ENCODE data around the gene LY6G5C. TPM values are rescaled to one million over a fixed set of nuclear protein-coding genes. Genes with fewer than 3 reads are reported as not detected.

The LY6G5C gene
- total RNA-seq, 1 donor from 2014 or later, result 3.9 TPM

DNA sequence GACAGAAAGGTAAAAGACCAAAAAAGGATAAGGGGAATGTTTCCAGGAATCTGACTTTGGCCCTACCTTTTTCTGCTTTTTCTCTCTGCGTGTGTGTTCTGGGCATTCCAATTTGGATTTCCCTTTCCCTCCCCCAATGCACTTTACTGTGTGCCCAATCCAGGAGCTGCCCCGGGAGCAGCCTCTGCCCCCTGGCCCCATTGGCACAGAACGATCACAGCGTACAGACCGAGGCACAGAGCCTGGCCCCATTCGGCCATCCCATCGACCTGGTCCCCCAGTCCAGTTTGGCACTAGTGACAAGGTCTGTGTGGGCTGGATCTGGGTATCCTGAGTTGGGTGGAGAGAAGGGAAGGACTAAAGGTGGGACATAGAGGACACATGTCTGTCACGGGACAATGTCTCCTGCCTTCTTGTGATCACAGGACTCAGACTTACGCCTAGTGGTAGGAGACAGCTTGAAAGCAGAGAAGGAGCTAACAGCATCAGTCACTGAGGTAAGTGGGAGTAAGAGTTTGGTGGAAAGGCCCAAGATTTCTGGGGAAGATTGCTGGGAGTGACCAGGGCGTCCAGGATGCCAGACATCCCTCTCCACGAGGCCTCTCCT is 45.8 kb downstream of the LY6G5C start:
- H3K9me3 Mint-ChIP-seq (ENCODE audit: unreplicated experiment), result no peaks in the 10 kb centered on the region
- Histone ChIP-seq H3K9ac (ENCODE audit: low read length) (no peak overlapping the region), H3K4me1 (ENCODE audit: insufficient read depth, low read length) (peaks cover 11% of the 10 kb centered on the region), H3K4me3 (ENCODE audit: insufficient read depth, low read depth, low read length) (no peak overlapping the region), H3K36me3 (ENCODE audit: insufficient read depth, low read length) (peaks cover 49% of the 10 kb centered on the region), H2AFZ (ENCODE audit: low read depth, low read length) (no peak overlapping the region), H4K20me1 (ENCODE audit: insufficient read depth, low read length) (peaks cover 92% of the 10 kb centered on the region), H3K4me2 (ENCODE audit: low read length) (no peak overlapping the region), H3K9me3 (ENCODE audit: insufficient read depth, low read depth, low read length) (no peaks in the 10 kb centered on the region), H3K79me2 (ENCODE audit: insufficient read depth, low read length) (peaks cover 28% of the 10 kb centered on the region), H3K27ac (ENCODE audit: low read depth, low read length) (no peak overlapping the region), H3K27me3 (ENCODE audit: insufficient read depth, low read length) (no peaks in the 10 kb centered on the region)
- peaks cover 36% of the 10 kb centered on the region for H3K36me3 Mint-ChIP-seq (ENCODE audit: low read depth, unreplicated experiment)
- no peak for DNase-seq (ENCODE audit: low read depth)
- peaks cover 3% of the 10 kb centered on the region for H3K4me1 Mint-ChIP-seq (ENCODE audit: low read depth, unreplicated experiment)
- H3K27ac Mint-ChIP-seq (ENCODE audit: unreplicated experiment), result peak overlapping the region; percentile 80
- H3K4me3 Mint-ChIP-seq (ENCODE audit: unreplicated experiment), result no peak overlapping the region
- TF ChIP-seq EZH2 (IDR thresholded peaks at IDR 0.05; ENCODE audit: insufficient read depth, low read length), result no peak
- TF ChIP-seq, protein P1, sequence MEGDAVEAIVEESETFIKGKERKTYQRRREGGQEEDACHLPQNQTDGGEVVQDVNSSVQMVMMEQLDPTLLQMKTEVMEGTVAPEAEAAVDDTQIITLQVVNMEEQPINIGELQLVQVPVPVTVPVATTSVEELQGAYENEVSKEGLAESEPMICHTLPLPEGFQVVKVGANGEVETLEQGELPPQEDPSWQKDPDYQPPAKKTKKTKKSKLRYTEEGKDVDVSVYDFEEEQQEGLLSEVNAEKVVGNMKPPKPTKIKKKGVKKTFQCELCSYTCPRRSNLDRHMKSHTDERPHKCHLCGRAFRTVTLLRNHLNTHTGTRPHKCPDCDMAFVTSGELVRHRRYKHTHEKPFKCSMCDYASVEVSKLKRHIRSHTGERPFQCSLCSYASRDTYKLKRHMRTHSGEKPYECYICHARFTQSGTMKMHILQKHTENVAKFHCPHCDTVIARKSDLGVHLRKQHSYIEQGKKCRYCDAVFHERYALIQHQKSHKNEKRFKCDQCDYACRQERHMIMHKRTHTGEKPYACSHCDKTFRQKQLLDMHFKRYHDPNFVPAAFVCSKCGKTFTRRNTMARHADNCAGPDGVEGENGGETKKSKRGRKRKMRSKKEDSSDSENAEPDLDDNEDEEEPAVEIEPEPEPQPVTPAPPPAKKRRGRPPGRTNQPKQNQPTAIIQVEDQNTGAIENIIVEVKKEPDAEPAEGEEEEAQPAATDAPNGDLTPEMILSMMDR (IDR thresholded peaks at IDR 0.05; ENCODE audit: insufficient read depth, low read depth, low read length), result no peak
- no peak for FAIRE-seq
- H3K27me3 Mint-ChIP-seq (ENCODE audit: low read depth, unreplicated experiment), result no peaks in the 10 kb centered on the region

DNA sequence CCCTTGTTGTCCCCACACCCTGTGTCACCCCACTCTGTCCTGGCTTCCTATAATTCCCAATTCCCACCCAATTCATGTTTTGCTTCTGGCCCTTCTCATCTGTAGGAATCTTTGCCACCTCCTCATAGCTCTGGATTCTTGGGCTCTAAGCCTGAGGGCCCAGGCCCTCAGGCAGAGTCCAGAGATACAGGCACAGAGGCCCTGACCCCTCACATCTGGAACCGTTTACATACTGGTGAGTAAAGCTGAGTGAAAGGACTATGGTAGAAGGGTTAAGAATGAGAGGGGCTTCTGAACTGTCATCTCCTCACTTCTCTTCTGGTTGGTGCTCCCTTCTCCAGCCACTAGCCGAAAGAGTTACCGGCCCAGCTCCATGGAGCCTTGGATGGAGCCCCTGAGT is 46.7 kb downstream of the LY6G5C start:
- Histone ChIP-seq H3K27ac (ENCODE audit: low read depth, low read length) (peak overlapping the region; percentile 6), H2AFZ (ENCODE audit: low read depth, low read length) (no peak overlapping the region), H3K36me3 (ENCODE audit: insufficient read depth, low read length) (peaks cover 51% of the 10 kb centered on the region), H3K9ac (ENCODE audit: low read length) (peak overlapping the region; percentile 38), H3K4me3 (ENCODE audit: insufficient read depth, low read depth, low read length) (no peak overlapping the region), H3K9me3 (ENCODE audit: insufficient read depth, low read depth, low read length) (no peaks in the 10 kb centered on the region), H3K4me1 (ENCODE audit: insufficient read depth, low read length) (peaks cover 3% of the 10 kb centered on the region), H3K79me2 (ENCODE audit: insufficient read depth, low read length) (peaks cover 34% of the 10 kb centered on the region), H4K20me1 (ENCODE audit: insufficient read depth, low read length) (peaks cover 90% of the 10 kb centered on the region), H3K27me3 (ENCODE audit: insufficient read depth, low read length) (no peaks in the 10 kb centered on the region), H3K4me2 (ENCODE audit: low read length) (no peak overlapping the region)
- no peaks in the 10 kb centered on the region for H3K27me3 Mint-ChIP-seq (ENCODE audit: low read depth, unreplicated experiment)
- peaks cover 31% of the 10 kb centered on the region for H3K36me3 Mint-ChIP-seq (ENCODE audit: low read depth, unreplicated experiment)
- H3K4me3 Mint-ChIP-seq (ENCODE audit: unreplicated experiment), result no peak overlapping the region
- H3K9me3 Mint-ChIP-seq (ENCODE audit: unreplicated experiment), result no peaks in the 10 kb centered on the region
- H3K4me1 Mint-ChIP-seq (ENCODE audit: low read depth, unreplicated experiment), result peaks cover 3% of the 10 kb centered on the region
- no peak for TF ChIP-seq EZH2 (IDR thresholded peaks at IDR 0.05; ENCODE audit: insufficient read depth, low read length)
- TF ChIP-seq, protein P1 (IDR thresholded peaks at IDR 0.05; ENCODE audit: insufficient read depth, low read depth, low read length), result no peak
- FAIRE-seq (no peak), DNase-seq (ENCODE audit: low read depth) (no peak)
- H3K27ac Mint-ChIP-seq (ENCODE audit: unreplicated experiment), result peak overlapping the region; percentile 76

DNA sequence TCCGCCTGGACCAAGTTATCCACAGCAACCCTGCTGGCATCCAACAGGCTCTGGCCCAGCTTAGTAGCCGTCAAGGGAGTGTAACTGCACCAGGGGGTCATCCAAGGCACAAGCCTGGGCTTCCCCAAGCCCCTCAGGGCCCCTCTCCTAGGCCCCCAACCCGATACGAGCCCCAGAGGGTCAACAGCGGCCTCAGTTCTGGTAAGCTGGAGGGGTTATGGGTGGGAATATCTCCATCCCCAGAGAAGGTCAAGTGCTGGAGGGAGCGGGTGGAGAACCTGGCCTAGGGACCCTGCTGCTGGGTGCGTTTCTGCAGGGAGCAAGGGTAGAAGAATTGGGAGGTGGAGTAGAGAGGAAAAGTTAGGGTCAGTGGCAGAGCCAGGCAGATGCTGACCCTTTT is 47.4 kb downstream of the LY6G5C start:
- H4K20me1 ChIP-seq (ENCODE audit: insufficient read depth, low read length), result peaks cover 94% of the 10 kb centered on the region

More for the DNA sequence above, 47.4 kb downstream of the LY6G5C start:
- Histone ChIP-seq H3K4me2 (ENCODE audit: low read length) (no peak overlapping the region), H3K36me3 (ENCODE audit: insufficient read depth, low read length) (peaks cover 56% of the 10 kb centered on the region), H3K4me3 (ENCODE audit: insufficient read depth, low read depth, low read length) (no peak overlapping the region), H2AFZ (ENCODE audit: low read depth, low read length) (no peak overlapping the region), H3K27ac (ENCODE audit: low read depth, low read length) (no peak overlapping the region), H3K27me3 (ENCODE audit: insufficient read depth, low read length) (no peaks in the 10 kb centered on the region), H3K9me3 (ENCODE audit: insufficient read depth, low read depth, low read length) (no peaks in the 10 kb centered on the region), H3K9ac (ENCODE audit: low read length) (no peak overlapping the region), H3K4me1 (ENCODE audit: insufficient read depth, low read length) (no peaks in the 10 kb centered on the region), H3K79me2 (ENCODE audit: insufficient read depth, low read length) (peaks cover 41% of the 10 kb centered on the region)
- Mint-ChIP-seq H3K27ac (ENCODE audit: unreplicated experiment) (no peak overlapping the region), H3K27me3 (ENCODE audit: low read depth, unreplicated experiment) (no peaks in the 10 kb centered on the region), H3K36me3 (ENCODE audit: low read depth, unreplicated experiment) (peaks cover 30% of the 10 kb centered on the region), H3K4me1 (ENCODE audit: low read depth, unreplicated experiment) (peaks cover 3% of the 10 kb centered on the region), H3K9me3 (ENCODE audit: unreplicated experiment) (no peaks in the 10 kb centered on the region), H3K4me3 (ENCODE audit: unreplicated experiment) (no peak overlapping the region)
- FAIRE-seq (no peak), DNase-seq (ENCODE audit: low read depth) (no peak)
- TF ChIP-seq EZH2 (IDR thresholded peaks at IDR 0.05; ENCODE audit: insufficient read depth, low read length), result no peak
- TF ChIP-seq, protein P1 (IDR thresholded peaks at IDR 0.05; ENCODE audit: insufficient read depth, low read depth, low read length), result no peak
